GM23338 (cell line): Measurements from ENCODE around the gene FCER1G.

Source experiments
- CTCF ChIP-seq, 2 experiments: fragments of 200-600 bp in 1 of 2; sonication (generic) in 1 of 2; conservative IDR thresholded peaks; 2 replicates each; pipeline versions ENCODE4 v1.5.1 to v1.6.1; 2016 to 2017; ENCODE audit warnings: antibody characterized with exemption in 2 of 2, low read depth in 2 of 2, mild to moderate bottlenecking in 2 of 2, moderate library complexity in 1 of 2
- EZH2 ChIP-seq: fragments of 200-600 bp; sonication (generic); IDR thresholded peaks from one replicate; pipeline ENCODE4 v1.8.0; 2017; ENCODE audit warnings: antibody characterized with exemption, mild to moderate bottlenecking, low read depth; ENCODE audit not compliant: unreplicated experiment
- EZH2phosphoT487 ChIP-seq: fragments of 200-600 bp; sonication (generic); IDR thresholded peaks from one replicate; pipeline ENCODE4 v1.8.1; 2018; ENCODE audit warnings: antibody characterized with exemption; ENCODE audit not compliant: unreplicated experiment
- JUNB ChIP-seq: IDR thresholded peaks from one replicate; pipeline ENCODE4 v1.6.1; 2016; ENCODE audit warnings: antibody characterized with exemption; ENCODE audit not compliant: unreplicated experiment
- POLR2AphosphoS5 ChIP-seq: IDR thresholded peaks from 2 replicates; pipeline ENCODE4 v1.6.1; 2016; ENCODE audit warnings: antibody characterized with exemption, low read depth

GRCh38 chr1:161223805-161224694, 9.0 kb downstream of the FCER1G start:
- TF ChIP-seq POLR2AphosphoS5 (no peak), JUNB (no peak), CTCF (conservative IDR thresholded peaks at IDR 0.05; ENCODE audit: low read depth in 2 of 2) (no peak), EZH2 (no peak), EZH2phosphoT487 (no peak)
